GM18858 (cell line): ENCODE data around the gene CA7.

Experiments
- ATAC-seq: cut with Tn5 transposase; IDR thresholded peaks from one replicate; pipeline ENCODE4 v1.9.1; 2021; ENCODE audit not compliant: unreplicated experiment

CA7 gene

DNA sequence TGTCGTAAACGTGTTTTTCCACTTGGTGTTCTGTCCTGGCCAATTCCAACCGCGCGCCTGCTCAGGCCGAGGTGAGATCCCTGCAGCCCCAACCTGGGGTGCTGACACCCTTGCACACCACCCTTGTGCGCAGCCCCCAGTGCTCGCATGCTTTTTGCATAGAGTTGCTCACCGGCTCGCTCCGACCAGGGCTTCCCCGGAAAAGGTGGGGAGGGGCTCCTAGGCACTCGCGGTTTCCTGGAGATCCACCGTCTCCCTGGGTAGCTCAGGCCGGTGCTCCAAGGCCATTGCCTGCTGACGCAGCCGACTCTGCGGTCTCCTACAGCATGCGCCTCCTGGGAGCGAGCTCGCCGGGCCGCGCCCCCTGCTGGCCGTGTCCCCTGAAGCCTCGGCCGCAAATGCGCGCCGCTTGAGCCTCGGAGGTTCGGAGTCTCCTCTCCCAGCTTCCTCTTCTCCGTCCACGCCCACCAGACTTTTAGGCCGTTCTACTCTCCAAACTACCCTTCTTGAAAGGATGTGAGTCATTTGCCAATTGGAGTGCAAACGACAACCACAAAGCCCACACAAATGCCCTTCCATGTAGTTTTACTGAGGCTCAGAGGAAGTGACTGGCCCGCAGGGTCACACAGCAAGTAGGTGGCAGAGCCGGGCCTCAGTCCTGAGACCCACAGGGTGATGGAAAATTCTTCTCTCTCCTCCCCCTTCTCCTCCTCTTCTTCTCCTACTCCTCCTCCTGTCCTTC lies 28.9 kb downstream of the CA7 start:
- ATAC-seq = peak; percentile 77

DNA sequence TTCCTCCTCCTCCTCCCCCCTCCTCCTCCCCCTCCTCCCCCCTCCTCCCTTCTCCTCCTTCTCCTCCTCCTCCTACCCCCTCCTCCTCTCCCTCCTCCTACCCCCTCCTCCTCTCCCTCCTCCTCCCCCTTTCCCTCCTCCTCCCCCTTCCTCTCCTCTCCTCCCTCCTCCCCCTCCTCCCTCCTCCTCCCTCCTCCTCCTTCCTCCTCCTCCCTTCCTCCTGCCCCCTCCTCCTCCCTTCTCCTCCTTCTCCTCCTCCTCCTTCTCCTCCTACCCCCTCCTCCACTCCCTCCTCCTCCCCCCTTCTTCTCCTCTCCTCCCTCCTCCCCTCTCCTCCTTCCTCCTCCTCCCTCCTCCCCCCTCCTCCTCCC lies 29.5 kb downstream of the CA7 start:
- ATAC-seq = no peak

DNA sequence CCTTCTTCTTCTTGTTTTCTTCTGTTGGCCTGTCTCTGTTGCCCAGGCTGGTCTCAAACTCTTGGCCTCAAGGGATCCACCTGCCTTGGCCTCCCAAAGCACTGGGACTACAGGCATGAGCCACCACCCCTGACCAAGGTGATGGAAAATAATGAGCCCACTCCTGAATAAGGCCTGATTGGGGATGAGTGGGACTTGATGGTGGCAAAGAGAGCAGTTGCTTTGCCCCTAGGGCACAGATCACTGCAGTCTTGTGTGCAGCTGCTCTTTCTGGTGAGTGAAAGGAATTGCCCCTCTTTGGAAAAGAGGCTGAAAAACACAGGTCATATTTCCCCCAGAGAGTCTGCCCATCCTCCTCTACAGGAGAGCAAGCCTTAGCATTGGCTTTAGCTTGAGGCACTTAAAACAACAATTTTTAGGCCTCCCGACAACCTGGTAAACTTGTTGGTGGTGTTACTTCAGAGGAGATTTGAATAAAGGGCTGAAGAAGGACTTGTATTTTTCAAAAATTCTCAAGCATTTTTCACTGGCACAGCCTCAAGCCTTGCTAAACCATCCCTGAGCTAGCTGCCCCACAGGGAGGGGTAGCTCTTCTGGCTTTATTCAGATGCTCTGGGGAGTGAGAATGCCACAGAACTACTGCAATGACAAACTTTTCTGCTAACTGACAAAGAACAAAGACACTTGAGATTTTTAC lies 30.0 kb downstream of the CA7 start:
- no peak for ATAC-seq

DNA sequence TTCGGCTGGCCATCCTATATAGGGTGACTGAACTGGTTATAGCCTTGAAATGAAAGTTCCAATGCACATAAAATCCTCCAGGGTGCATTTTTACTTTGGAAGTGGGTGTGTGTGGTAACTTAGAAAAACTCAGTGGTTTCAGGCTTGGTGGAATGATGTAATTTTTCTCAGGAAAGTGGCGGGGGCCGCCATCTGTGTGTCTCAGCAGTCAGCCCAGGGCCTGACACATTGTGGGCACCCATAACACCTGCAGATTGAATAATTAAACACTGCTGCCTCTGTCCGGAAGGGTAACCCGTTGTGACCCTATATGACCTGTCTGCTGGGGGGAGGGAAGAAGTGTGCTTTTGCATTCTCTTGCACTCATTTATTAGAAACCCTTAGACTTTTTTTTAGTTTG lies 33.9 kb downstream of the CA7 start:
- ATAC-seq = no peak

DNA sequence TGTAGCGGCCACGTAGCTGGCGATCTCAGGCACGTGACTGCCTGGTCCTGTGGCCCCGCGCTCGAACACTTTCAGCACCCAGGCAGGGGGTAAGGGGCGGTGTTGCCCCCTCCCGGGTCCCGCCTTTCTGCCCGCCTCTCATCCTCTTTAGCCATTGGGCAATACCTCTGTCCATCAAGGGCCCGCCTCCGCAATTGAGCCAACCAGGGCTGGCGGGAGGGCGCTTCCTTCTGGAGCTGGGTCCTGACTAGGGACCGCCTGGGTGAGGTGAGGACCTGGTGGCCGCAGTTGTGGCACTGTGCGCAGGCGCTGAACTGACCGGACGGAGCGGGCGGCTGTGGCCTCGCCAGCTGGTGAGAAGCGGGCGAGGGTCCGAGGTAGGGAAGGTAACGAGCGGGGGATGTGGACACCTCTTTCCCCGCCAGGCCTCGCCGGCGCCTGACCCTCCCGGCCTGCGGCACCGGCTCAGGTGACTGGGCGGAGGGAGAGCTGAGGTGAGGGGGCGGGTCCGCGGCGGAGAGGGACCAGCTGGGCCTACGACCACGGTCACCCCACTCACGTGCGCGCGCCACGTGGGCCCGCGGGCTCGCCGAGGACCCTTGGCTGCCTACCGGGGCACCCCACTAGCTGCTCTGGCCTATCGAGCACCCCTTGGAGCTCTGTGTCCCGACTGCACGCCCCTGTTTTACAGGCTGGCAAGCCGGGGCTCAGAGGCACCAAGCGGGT lies 36.2 kb downstream of the CA7 start, which contains the start of gene PDP2:
TSS of gene PDP2 (plus strand) at position 228 of the 726 bp plus-strand sequence. CDS start 3,770 bp downstream, outside the sequence.
- ATAC-seq = peak; percentile 86

DNA sequence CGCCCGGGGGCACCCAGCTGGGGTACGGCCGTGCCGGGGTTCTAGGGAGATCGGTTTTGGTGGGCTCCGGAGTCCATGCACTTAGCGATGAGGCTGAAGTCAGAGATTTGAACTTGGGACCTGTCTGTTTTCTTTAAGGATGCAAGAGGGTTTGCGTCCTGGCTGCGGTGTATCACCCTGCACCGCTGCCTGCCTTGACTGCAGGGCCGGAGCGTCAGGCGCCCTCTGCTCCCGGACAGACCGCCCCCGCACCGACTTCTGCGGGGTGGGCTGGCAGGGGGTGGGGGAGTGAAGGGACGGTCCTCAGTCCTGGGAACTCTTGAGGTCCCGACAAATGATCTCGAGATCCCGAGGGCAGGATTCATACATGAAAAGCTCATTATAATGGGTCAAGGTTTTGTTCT lies 36.8 kb downstream of the CA7 start:
- no peak for ATAC-seq

DNA sequence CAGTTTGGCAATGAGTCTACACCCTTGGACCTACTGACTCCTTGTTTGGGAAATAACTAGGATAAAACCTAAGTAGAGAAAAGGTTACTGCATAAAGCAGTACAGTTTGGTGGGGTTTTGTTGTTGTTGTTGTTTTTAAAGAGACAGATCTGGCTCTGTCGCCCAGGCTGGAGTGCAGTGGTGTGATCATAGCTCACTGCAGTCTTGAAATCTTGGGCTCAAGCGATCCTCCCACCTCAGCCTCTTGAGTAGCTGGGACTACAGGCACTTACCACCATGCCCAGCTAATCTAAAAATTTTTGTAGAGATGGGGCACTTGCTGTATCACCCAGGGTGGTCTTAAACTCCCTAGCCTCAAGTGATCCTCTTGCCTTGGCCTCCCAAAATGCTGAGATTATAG lies 37.3 kb downstream of the CA7 start:
- no peak for ATAC-seq

DNA sequence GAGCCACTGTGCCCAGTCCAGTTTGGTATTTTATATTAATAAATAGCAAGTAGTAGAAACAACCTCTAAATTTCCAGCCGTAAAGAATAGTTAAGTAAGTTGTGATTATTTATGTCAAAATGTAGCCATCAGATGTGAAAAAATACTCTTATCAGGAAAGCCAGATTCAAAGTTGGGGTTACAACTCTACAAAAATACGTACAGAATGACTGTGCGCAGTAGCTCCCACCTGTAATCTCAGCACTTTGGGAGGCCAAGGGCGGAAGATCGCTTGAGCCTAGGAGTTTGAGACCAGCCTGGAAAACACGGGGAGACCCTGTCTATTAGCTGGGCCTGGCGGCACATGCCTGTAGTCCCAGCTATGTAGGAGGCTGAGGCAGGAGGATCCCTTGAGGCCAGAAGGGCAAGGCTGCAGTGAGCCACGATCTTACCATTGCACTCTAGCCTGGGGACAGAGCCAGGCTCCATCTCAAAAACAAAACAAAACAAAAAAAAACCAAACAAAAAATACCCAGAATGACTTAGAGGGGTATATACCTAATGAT lies 37.8 kb downstream of the CA7 start:
- no peak for ATAC-seq

DNA sequence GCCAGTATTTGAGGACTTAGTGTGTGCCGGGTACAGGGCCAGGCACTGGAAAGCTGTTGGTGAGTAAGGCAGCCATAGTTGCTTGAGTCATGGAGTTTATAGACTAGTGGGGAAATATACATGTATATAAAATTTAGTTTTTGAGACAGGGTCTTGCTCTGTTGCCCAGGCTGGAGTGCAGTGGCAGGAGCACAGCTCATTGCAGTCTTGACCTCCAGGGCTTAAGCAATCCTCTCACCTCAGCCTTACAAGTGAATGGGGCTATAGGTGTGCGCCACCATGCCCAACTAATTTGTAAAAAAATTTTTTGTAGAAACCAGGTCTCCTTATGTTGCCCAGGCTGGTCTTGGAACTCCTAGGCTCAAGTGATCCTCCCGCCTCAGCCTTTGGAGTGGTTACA lies 38.5 kb downstream of the CA7 start:
- no peak for ATAC-seq

DNA sequence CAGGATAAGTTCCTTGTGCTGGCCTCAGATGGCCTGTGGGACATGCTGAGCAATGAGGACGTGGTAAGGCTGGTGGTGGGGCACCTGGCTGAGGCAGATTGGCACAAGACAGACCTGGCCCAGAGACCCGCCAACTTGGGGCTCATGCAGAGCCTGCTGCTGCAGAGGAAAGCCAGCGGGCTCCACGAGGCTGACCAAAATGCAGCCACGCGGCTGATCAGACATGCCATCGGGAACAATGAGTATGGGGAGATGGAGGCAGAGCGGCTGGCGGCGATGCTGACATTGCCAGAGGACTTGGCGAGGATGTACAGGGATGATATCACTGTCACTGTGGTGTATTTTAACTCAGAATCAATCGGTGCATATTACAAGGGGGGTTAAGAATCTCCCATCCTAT lies 41.3 kb downstream of the CA7 start:
- no peak for ATAC-seq

DNA sequence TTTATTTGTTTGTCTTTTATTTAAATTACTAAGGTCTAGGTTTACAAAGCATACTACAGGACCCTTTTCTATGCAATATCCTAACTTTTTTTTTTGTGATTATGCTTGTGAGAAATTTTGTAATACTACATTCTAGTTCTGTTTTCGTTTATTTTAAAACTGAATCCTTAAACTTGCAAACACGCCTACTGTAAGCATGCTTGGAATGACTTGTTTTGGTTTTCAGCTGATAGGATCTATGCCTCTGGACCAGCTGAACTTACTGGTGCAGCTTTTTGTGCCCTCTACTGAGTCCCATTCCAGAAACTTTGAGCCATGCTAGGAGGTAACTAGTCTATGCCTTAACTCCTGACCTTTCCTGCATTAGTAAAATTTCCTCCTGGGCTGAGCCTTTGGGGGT lies 42.1 kb downstream of the CA7 start:
- no peak for ATAC-seq

DNA sequence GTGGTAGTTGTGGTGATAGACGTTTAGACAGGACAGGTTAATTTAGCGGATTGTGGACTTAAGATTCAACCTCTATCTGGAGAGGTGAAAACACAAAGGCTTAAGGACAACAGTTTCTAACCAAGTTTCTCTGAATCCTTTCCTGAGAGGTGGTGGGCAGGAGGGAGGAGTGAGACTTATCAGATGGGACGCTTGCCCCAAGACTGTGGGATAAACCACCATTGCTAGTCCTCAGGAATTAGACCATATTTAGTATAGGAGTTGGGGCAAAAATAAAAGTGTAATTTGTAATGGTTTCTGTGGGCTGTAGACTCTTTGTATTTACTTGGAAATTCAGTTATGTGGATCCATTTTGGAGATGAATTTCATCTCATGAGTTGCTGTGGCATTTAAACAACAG lies 42.7 kb downstream of the CA7 start:
- no peak for ATAC-seq

DNA sequence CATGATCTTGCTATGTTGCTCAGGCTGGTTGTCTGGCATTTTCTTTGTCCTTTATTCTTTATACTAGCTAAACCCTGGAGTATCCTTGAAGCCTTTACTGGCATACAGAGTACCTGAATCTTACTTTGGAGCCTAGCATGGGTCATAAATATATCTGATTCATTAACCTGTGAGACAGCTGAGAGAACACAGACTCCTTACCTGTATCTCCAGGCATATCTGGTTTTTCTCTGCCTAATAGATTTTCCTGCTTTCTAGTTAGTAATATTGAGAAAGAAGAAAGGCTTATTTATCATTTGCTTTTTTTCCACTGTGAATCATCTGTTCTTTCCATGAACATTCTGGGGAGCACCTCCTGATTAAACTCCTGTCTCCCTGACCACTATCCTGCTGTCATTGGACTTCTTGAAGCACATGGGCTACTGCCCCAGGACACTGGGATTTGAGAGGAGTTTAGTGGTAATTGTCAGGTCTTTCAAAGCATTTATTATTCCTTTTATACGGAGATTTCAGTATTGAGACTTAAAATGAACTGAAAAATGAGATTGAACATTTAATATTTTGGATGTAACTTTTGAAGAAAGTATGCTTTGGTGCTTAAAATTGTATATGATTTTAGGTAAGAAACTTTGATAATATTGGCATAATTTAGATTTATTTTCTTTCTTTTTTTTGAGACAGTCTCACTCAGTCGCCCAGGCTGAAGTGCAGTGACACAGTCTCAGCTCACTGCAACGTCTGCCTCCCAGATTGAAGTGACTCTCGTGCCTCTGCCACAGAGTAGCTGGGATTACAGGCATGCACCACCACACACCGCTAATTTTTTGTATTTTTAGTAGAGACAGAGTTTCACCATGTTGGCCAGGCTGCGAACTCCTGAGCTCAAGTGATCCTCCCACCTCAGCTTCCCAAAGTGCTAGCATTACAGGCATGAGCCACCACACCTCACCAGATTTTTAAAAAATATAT lies 44.7 kb downstream of the CA7 start:
- ATAC-seq = no peak

DNA sequence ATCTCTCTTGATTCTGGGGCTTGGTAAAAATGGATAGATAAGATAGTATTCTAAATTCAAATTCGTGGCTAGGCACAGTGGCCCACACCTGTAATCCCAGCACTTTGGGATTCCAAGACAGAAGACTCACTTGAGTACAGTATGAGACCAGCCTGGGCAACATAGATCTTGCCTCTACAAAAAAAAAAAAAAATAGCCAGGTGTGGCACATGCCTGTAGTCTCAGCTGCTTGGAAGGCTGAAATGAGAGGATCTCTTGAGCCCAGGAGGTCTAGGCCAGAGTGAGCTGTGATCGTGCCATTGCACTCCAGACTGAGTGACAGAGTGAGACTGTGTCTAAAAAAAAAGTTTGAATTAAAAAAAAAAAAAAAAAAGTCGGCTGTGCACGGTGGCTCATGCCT lies 45.4 kb downstream of the CA7 start:
- ATAC-seq = no peak

DNA sequence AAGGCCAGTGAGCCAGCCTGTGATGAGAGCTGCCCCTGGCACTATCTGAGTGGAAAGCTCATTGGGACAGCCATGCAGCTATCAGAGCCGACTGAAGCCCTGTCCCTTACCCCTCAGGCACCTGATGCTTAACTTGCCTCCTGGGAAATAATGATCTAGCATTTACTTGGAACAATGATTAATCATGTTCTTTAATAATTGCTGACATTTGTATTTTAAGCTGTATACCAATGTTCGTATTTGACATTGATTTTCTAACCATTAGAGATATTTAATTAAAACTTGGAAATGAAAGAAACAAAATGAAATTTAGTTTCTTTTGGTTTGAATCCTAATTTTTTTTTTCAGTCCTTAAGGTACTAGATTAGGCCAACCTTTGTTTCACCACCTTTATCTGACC lies 46.6 kb downstream of the CA7 start:
- no peak for ATAC-seq

DNA sequence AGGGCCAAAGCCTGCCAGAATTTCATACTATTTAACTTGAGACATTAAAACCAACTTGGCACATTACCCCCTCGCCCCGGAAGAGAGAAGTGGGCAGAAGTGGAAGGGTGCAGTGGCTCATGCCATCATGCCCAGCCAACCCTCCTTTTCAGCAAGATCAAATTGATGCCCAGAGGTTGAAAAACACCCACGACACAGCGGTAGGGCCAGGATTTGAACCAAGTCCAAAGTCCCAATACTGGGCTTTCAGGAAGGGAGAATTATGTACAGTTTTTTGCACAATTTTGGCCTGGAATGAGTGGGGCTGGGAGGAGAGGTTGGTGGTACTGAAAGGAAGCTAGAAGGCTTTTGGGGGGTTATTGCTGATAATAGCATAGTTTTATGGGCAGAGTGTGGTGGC lies 47.1 kb downstream of the CA7 start:
- no peak for ATAC-seq

DNA sequence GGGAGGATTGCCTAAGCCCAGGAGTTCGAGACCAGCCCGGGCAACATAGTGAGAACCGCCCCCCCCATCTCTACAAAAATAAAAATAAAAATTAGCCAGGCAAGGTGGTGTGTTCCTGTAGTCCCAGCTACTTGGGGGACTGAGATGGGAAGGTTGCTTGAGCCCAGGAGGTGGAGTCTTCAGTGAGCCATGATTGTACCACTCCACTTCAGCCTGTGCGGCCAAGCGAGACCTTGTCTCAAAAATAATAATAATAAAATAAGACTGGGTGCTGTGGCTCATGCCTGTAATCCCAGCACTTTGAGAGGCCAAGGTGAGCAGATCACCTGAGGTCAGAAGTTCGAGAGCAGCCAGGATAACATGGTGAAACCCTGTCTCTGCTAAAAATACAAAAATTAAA lies 47.6 kb downstream of the CA7 start:
- no peak for ATAC-seq

DNA sequence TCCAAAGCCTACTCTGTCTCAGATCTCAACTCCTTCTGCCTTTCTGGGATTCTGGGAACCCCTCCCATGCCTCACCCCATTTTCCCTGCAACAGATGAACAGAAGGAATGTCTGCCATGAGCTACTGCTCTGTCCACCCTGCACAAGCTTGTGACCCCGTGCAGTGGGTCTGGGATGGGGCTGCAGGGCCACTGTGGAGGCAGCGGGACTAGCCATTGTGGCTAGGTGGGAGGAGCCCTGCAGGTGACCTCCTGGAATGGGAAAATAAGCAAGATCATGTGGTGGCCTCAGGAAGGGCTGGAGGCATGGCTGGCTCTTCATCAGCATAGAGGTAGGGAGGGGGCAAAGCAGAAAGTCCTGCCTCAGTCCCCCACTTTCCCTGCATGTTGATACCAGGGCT lies 49.8 kb downstream of the CA7 start:
- no peak for ATAC-seq

DNA sequence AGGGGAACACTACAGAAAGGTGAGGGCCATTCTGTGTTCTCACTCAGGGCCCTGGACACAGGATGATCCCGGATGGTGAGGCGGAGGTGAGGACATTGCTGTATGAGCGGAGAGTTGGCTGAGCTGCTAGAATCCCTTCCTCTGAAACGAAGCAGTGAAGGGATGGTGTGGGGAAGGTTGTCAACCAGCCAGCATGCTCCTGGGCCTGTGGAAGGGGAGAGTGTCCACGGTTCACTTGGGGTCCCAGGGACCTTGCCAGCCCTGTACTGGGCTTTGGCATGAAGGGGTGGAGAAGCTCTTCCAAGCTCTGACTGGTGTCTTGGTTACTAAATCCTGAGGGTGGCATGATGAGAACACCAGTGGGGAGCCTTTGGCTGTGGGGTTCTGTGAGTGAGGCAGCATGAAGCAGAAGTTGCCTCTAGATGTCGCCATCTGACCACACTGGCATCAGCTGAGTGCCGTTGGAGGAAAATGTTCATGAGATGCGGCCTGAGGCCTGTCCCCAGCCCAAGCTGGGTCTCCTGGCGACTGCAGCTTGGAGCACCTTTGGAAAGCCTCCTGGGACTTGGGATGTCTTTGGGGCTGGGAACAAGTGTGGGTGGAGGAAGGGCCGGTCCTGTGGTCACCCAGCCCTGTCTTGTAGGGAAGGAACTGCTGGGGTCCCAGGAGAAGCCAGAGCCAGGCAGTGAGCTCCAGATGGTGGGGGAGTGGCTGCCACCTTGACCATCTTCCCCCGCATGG lies 50.9 kb downstream of the CA7 start:
- no peak for ATAC-seq

DNA sequence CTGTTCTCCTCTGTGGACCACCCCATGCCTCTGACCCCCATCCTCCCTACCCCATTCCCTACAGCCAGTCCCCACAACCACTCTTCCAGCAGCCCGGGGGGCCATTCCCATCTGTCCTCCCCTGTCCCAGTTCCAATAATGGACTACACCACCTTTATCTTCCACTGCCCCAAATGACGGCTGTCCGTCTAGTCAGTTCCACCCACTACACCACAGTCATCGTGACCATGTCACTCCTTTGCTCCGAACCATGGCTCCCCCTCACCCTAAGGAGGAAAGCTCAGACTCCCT lies 51.4 kb downstream of the CA7 start:
- ATAC-seq = no peak
